NOMO-1 (cell line): ENCODE results near the gene HPS5.
A peak's percentile ranks its signal among the peaks of the same experiment; 100 is the strongest.

Source experiments
- DNase-seq, 2 experiments: peaks; one replicate each; lab custom pipeline; 2025; ENCODE audit not compliant: unreplicated experiment in 2 of 2; lab: John Stamatoyannopoulos, UW

HPS5 gene

GRCh38 chr11:18322818-18323570, 1.1 kb upstream of the HPS5 start:
- no peak for DNase-seq

- peak; percentile 29 to 76 for DNase-seq
Measured at GRCh38 chr11:18321578-18321968, 367 bp downstream of the HPS5 start.

- peak in 1 of 2 experiments; percentile 27 for DNase-seq
Measured at GRCh38 chr11:18320617-18321016, 1.3 kb downstream of the HPS5 start.

GRCh38 chr11:18319914-18320313, 2.0 kb downstream of the HPS5 start:
- DNase-seq: no peak

- DNase-seq: no peak
Measured at GRCh38 chr11:18317551-18317950, 4.4 kb downstream of the HPS5 start.

GRCh38 chr11:18315893-18316292, 6.0 kb downstream of the HPS5 start:
- DNase-seq: no peak

- no peak for DNase-seq
Measured at GRCh38 chr11:18314784-18315523, 7.0 kb downstream of the HPS5 start.

- no peak for DNase-seq
Measured at GRCh38 chr11:18313965-18314763, 7.8 kb downstream of the HPS5 start.

GRCh38 chr11:18312663-18313420, 9.1 kb downstream of the HPS5 start:
- DNase-seq: peak in 1 of 2 experiments; percentile 28

GRCh38 chr11:18312012-18312411, 9.9 kb downstream of the HPS5 start:
- DNase-seq: no peak

GRCh38 chr11:18310800-18311340, 11.1 kb downstream of the HPS5 start:
- peak; percentile 60 to 97 for DNase-seq

GRCh38 chr11:18309691-18310090, 12.2 kb downstream of the HPS5 start:
- DNase-seq: no peak

- DNase-seq: no peak
Measured at GRCh38 chr11:18308242-18308641, 13.7 kb downstream of the HPS5 start.

- DNase-seq: no peak
Measured at GRCh38 chr11:18307461-18308139, 14.3 kb downstream of the HPS5 start.

- no peak for DNase-seq
Measured at GRCh38 chr11:18304745-18305144, 17.2 kb downstream of the HPS5 start.

- no peak for DNase-seq
Measured at GRCh38 chr11:18299721-18300120, 22.2 kb downstream of the HPS5 start.

- DNase-seq: no peak
Measured at GRCh38 chr11:18295316-18295715, 26.6 kb downstream of the HPS5 start.

- DNase-seq: no peak
Measured at GRCh38 chr11:18294862-18295261, 27.1 kb downstream of the HPS5 start.

GRCh38 chr11:18288911-18289310, 33.0 kb downstream of the HPS5 start:
- no peak for DNase-seq

GRCh38 chr11:18285841-18286240, 36.1 kb downstream of the HPS5 start:
- DNase-seq: no peak
